ENCODE measurements around the gene C1orf210.

DNA sequence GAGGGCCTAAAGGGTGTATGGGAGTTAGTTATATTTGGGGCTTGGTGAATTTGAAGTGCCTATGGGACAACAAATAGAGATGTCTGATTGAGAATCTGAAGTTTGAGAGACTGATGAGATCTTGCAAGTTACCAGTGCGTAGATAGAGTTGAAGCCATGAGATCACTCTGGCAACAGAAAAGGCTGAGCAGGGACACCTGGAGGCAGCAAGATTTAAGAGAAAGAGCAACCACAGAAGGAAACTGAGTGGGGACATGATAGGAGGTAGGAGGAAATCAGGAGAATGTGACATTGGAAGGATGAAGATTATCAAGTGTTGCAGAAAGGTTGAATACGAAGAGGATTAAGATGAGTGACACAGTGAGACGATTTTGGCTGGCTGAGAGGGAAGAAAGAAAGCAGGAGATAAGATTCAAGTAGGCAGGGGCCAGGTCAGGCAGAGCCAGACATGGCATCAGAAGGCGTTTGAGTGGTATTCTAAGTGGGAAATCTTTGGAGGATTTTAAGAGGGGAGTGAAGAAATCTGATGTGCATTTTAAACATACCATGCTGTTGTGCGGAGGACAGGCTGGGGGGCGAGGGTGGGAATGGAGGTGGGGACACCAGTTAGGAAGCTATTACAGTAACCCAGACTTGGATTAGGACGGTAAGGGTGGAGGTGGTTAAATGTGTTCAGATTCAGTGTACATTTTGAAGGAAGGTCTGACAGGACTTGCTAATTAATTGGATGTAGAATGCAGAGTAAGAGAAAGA, 49.2 kb upstream of the C1orf210 start:
- TF ChIP-seq, protein P1, sequence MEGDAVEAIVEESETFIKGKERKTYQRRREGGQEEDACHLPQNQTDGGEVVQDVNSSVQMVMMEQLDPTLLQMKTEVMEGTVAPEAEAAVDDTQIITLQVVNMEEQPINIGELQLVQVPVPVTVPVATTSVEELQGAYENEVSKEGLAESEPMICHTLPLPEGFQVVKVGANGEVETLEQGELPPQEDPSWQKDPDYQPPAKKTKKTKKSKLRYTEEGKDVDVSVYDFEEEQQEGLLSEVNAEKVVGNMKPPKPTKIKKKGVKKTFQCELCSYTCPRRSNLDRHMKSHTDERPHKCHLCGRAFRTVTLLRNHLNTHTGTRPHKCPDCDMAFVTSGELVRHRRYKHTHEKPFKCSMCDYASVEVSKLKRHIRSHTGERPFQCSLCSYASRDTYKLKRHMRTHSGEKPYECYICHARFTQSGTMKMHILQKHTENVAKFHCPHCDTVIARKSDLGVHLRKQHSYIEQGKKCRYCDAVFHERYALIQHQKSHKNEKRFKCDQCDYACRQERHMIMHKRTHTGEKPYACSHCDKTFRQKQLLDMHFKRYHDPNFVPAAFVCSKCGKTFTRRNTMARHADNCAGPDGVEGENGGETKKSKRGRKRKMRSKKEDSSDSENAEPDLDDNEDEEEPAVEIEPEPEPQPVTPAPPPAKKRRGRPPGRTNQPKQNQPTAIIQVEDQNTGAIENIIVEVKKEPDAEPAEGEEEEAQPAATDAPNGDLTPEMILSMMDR (IDR thresholded peaks at IDR 0.05; ENCODE audit: poor library complexity), result no peak
- no peak for TF ChIP-seq EZH2 (IDR thresholded peaks at IDR 0.05; ENCODE audit: borderline replicate concordance)
